ENCODE results near the gene DNAJB4. TPM values are rescaled to one million over a fixed set of nuclear protein-coding genes. Genes with fewer than 3 reads are reported as not detected.

DNAJB4 gene
- total RNA-seq, 1 experiment from 2014 or later = 26.0 TPM

GRCh38 chr1:78035121-78035520 lies 30.4 kb downstream of the DNAJB4 start:
- H3K27ac ChIP-seq (ENCODE audit: low read depth, low read length) = no peak overlapping the region
- no peaks in the 10 kb centered on the region for H3K79me2 ChIP-seq (ENCODE audit: insufficient read depth, low read length)
- no peaks in the 10 kb centered on the region for H3K36me3 ChIP-seq (ENCODE audit: control insufficient read depth in 1 of 2, insufficient read depth in 2 of 2, low read length in 2 of 2)
- no peak overlapping the region for H3K4me3 ChIP-seq (replicated peaks in 1 of 2; ENCODE audit: low read depth in 1 of 2, low read length in 2 of 2)
- ChIA-PET RAD21 (ENCODE audit: low non-redundant PET in 1 of 2, low total read pairs in 2 of 2, uncharacterized antibody in 2 of 2, unreplicated experiment in 2 of 2) (no interaction called here), POLR2A (interaction anchor here (2.6 kb wide), 1 partner anchor 31 kb away, joined by 6 read pairs; the partner anchor contains the start of gene DNAJB4), CTCF (no interaction called here)
- ATAC-seq (no peak), DNase-seq (ENCODE audit: low read depth, low spot score) (no peak)
- no peak overlapping the region for H3K9ac ChIP-seq (ENCODE audit: low read length)
- TF ChIP-seq FOSL1 (IDR thresholded peaks at IDR 0.05; ENCODE audit: low read depth) = no peak
- no peak for TF ChIP-seq SP1 (IDR thresholded peaks at IDR 0.05; ENCODE audit: low read depth)
- TF ChIP-seq POLR2A (IDR thresholded peaks at IDR 0.05; ENCODE audit: borderline replicate concordance, extremely low read depth, insufficient read depth, insufficient read length) = no peak
- no peak for TF ChIP-seq ELF1 (IDR thresholded peaks at IDR 0.05; ENCODE audit: borderline replicate concordance, low read depth)
- no peak for TF ChIP-seq CBX3 (IDR thresholded peaks at IDR 0.05; ENCODE audit: low read depth)
- TF ChIP-seq MAX (IDR thresholded peaks at IDR 0.05) = no peak
- no peak for TF ChIP-seq POLR2AphosphoS5 (IDR thresholded peaks at IDR 0.05; ENCODE audit: low read depth, low read length)
- TF ChIP-seq CEBPB (IDR thresholded peaks at IDR 0.05; ENCODE audit: low read depth) = no peak
- no peak for TF ChIP-seq CTCF (IDR thresholded peaks at IDR 0.05 in 2 of 3, conservative IDR thresholded peaks at IDR 0.05 in 1 of 3; ENCODE audit: borderline replicate concordance in 1 of 3, insufficient read depth in 1 of 3, low read depth in 2 of 3, low read length in 2 of 3)
- no peak for TF ChIP-seq ZBTB33 (IDR thresholded peaks at IDR 0.05; ENCODE audit: extremely low read depth, insufficient replicate concordance, low read length)
- TF ChIP-seq EZH2phosphoT487 (IDR thresholded peaks at IDR 0.05; ENCODE audit: borderline replicate concordance) = no peak
- H4K20me1 ChIP-seq (ENCODE audit: insufficient read depth) = no peaks in the 10 kb centered on the region
- H3K27me3 ChIP-seq (ENCODE audit: insufficient read depth, low read length) = no peaks in the 10 kb centered on the region
- no peaks in the 10 kb centered on the region for H3K9me3 ChIP-seq (ENCODE audit: control insufficient read depth in 1 of 2, insufficient read depth in 1 of 2, low read depth in 1 of 2, low read length in 2 of 2)
- H3K4me1 ChIP-seq (ENCODE audit: control insufficient read depth in 1 of 2, insufficient read depth in 2 of 2, low read length in 2 of 2) = no peaks in the 10 kb centered on the region
- intact Hi-C loops (cut with micrococcal nuclease) = no loop called here
- no peak overlapping the region for H3K4me2 ChIP-seq (ENCODE audit: low read length)
- H2AFZ ChIP-seq (ENCODE audit: low read depth, low read length, poor library complexity, severe bottlenecking) = no peak overlapping the region
- BruUV-seq (replicated peaks) = no TSS peak
- 0 out of 2 replicates have a peak, but pooled peaks cover 4% of the 10 kb centered on the region for H3K9me2 ChIP-seq (ENCODE audit: insufficient read depth)

Data from HCT116 (cell line).